Osteocyte (in vitro differentiated cells): ENCODE data around the gene ACAD9. TPM values are rescaled to one million over a fixed set of nuclear protein-coding genes. Genes with fewer than 3 reads are reported as not detected.
"Not testable (repeated sequence)": the region's sequence is repeated elsewhere in the genome, so short reads cannot be mapped to it uniquely, and the experiment has no call there.

Experiments used
- DNase-seq: peaks from one replicate; pipeline ENCODE4 v3.0.0; 2021; ENCODE audit warnings: mixed read lengths; ENCODE audit not compliant: unreplicated experiment; ENCODE audit errors: extremely low spot score
- H3K27ac Mint-ChIP-seq: one replicate; pipeline ENCODE4 v1.8.0; 2021; ENCODE audit warnings: mild to moderate bottlenecking, mixed read lengths; ENCODE audit not compliant: unreplicated experiment
- H3K27me3 Mint-ChIP-seq: one replicate; pipeline ENCODE4 v1.8.0; 2021; ENCODE audit warnings: mixed read lengths; ENCODE audit not compliant: unreplicated experiment
- H3K36me3 Mint-ChIP-seq: one replicate; pipeline ENCODE4 v1.8.0; 2021; ENCODE audit warnings: mixed read lengths; ENCODE audit not compliant: unreplicated experiment
- H3K4me1 Mint-ChIP-seq: one replicate; pipeline ENCODE4 v1.8.0; 2021; ENCODE audit warnings: mixed read lengths; ENCODE audit not compliant: unreplicated experiment
- H3K4me3 Mint-ChIP-seq: one replicate; pipeline ENCODE4 v1.8.0; 2021; ENCODE audit warnings: mild to moderate bottlenecking, moderate library complexity, mixed read lengths; ENCODE audit not compliant: unreplicated experiment
- H3K9me3 Mint-ChIP-seq: one replicate; pipeline ENCODE4 v1.8.0; 2021; ENCODE audit warnings: mixed read lengths; ENCODE audit not compliant: unreplicated experiment
- total RNA-seq: library from RNA; stranded (reverse); gene quantifications from 2 replicates; pipeline ENCODE4 v1.2.1, GENCODE V29; 2021
- TF ChIP-seq, protein P1 (sequence below): fragments of 200-600 bp; sonication (generic); IDR thresholded peaks from 2 replicates; pipeline ENCODE4 v1.5.0; 2021; ENCODE audit warnings: antibody characterized with exemption, mild to moderate bottlenecking, moderate library complexity

The ACAD9 gene
- total RNA-seq, 1 donor from 2014 or later = 45.4 TPM

DNA sequence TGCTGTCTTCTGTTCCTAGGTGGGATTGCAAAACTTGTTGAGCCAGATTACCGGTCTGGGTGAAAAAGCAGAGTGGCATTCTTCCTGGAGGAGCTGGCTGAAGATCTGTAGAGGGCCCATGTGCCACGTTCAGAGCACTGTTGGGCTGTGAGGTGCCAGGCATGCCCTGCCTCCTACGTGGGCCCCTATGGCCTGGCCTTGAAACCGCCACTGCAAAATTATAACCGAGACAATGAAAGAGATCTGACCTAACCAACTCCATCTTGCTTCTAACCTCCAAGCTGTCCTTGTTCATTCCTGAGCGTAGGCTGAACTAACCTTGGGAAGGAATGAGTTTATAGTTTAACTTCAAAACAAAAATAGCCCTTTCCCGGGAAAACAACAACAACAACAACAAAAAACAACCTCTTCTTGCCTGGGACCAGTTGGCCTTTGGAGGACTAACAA is 1.4 kb upstream of the ACAD9 start:
- Mint-ChIP-seq H3K4me3 (peak overlapping the region; percentile 87), H3K36me3 (peaks cover 6% of the 10 kb centered on the region), H3K27me3 (peaks cover 9% of the 10 kb centered on the region), H3K27ac (peak overlapping the region; percentile 96), H3K9me3 (no peaks in the 10 kb centered on the region), H3K4me1 (peaks cover 42% of the 10 kb centered on the region)
- TF ChIP-seq, protein P1, sequence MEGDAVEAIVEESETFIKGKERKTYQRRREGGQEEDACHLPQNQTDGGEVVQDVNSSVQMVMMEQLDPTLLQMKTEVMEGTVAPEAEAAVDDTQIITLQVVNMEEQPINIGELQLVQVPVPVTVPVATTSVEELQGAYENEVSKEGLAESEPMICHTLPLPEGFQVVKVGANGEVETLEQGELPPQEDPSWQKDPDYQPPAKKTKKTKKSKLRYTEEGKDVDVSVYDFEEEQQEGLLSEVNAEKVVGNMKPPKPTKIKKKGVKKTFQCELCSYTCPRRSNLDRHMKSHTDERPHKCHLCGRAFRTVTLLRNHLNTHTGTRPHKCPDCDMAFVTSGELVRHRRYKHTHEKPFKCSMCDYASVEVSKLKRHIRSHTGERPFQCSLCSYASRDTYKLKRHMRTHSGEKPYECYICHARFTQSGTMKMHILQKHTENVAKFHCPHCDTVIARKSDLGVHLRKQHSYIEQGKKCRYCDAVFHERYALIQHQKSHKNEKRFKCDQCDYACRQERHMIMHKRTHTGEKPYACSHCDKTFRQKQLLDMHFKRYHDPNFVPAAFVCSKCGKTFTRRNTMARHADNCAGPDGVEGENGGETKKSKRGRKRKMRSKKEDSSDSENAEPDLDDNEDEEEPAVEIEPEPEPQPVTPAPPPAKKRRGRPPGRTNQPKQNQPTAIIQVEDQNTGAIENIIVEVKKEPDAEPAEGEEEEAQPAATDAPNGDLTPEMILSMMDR = no peak
- no peak for DNase-seq

DNA sequence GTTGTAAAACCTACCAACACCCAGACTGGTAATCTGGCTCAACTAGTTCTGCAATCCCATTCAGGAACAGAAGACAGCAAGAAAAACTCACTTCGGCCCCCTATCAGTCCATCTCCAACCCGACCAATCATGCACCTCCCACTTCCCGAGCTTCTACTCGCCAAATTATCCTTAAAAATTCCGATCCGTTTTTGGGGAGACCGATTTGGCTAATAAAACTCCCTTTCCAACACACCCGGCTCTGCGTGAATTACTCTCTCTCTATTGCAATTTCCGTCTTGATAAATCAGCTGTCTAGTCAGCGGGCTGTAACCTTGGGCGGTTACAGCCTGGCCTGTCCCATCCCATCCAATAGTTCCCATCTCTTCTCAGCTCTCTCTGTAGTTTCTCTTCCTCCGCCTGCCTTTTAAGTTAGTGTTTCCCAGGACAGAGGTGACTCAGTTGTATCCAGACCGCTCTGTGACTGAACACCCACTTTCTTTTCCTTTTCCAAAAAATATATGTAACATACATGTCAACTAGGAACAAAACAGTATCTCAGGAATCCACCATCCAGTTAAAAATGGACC is 780 bp upstream of the ACAD9 start:
- H3K27me3 Mint-ChIP-seq = peaks cover 9% of the 10 kb centered on the region
- H3K27ac Mint-ChIP-seq = peak overlapping the region; percentile 96
- peaks cover 42% of the 10 kb centered on the region for H3K4me1 Mint-ChIP-seq
- H3K36me3 Mint-ChIP-seq = peaks cover 6% of the 10 kb centered on the region
- peak overlapping the region; percentile 87 for H3K4me3 Mint-ChIP-seq
- no peak for DNase-seq
- TF ChIP-seq, protein P1 = no peak
- no peaks in the 10 kb centered on the region for H3K9me3 Mint-ChIP-seq

DNA sequence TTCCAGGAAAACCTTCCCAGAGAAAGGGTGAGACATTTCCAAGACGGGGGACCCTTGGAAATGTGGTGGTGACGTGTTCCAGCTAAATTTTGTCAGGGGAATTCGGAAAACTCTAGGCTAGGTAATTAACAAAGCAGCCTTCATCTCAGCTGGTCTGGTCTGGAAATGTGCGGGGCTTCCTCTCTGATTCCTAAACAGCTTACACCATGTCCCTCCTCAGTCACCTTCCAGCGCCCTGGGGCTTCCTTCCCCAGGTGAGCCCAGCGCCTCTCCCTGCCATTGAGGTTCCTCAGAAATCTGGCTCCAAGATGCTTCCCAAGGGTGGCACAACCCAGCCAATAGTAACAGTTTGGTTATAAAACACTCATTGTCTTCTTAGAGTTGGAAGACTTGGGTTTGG is 571 bp downstream of the ACAD9 start:
- Mint-ChIP-seq H3K4me3 (peak overlapping the region; percentile 87), H3K4me1 (peaks cover 44% of the 10 kb centered on the region)

DNA sequence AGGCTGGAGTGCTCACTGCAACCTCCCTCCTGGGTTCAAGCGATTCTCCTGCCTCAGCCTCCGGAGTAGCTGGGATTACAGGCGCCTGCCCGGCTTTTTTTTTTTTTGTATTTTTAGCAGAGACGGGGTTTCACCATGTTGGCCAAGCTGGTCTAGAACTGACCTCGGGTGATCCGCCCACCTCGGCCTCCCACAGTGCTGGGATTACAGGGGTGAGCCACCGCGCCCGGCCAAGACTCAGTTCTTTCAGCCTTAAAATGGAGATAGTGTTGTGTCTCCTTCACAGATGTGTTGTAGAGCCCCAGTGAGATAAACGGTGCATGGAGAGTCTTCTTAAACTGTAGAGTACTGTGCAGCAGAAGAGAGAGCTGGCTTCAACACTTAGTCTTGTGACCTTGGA is 1.0 kb downstream of the ACAD9 start:
- Mint-ChIP-seq H3K4me3 (peak overlapping the region; percentile 87), H3K27ac (peak overlapping the region; percentile 96)

More for the DNA sequence above, 571 bp downstream of the ACAD9 start:
- Mint-ChIP-seq H3K36me3 (peaks cover 10% of the 10 kb centered on the region), H3K27ac (peak overlapping the region; percentile 96), H3K27me3 (peaks cover 2% of the 10 kb centered on the region), H3K9me3 (no peaks in the 10 kb centered on the region)
- no peak for DNase-seq
- TF ChIP-seq, protein P1 = no peak

DNA sequence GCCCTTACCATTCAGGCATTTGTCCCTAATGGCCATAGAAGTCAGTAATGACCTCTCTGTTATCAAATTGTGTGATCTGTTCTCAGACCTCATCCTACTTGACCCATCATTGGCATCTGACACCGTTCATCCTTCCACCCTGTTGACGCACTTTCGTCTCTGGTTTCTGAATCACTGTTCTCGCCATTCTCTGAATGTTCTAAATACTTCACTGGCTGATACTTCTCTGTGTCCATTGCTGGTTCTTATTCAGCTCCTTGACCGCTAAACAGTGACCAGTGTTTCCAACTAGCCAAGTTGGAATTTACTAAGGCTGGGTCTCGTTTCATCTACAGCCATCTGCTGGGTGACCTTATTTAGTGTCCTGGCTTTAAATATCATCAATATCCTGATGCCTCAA is 2.2 kb downstream of the ACAD9 start:
- Mint-ChIP-seq H3K4me1 (peaks cover 44% of the 10 kb centered on the region), H3K27me3 (no peaks in the 10 kb centered on the region), H3K9me3 (no peaks in the 10 kb centered on the region), H3K36me3 (peaks cover 13% of the 10 kb centered on the region), H3K4me3 (peak overlapping the region; percentile 27), H3K27ac (no peak overlapping the region)
- no peak for DNase-seq
- TF ChIP-seq, protein P1 = no peak

More for the DNA sequence above, 1.0 kb downstream of the ACAD9 start:
- H3K36me3 Mint-ChIP-seq = peaks cover 13% of the 10 kb centered on the region
- H3K27me3 Mint-ChIP-seq, DNase-seq, H3K9me3 Mint-ChIP-seq: not testable (repeated sequence)
- H3K4me1 Mint-ChIP-seq = peaks cover 44% of the 10 kb centered on the region
